Common myeloid progenitor, CD34-positive (primary cell): ENCODE results near the gene TIAM2.

ENCODE experiments used
- CTCF ChIA-PET: fragments of 350-600 bp; sonication (Branson Sonifier 250); formaldehyde crosslinking; loops from one replicate; lab custom pipeline; 2021; ENCODE audit warnings: antibody characterized with exemption; lab: Charles Lee
- POLR2A ChIA-PET: fragments of 350-600 bp; sonication (Branson Sonifier 250); formaldehyde crosslinking; loops from one replicate; lab custom pipeline; 2021; ENCODE audit warnings: antibody characterized with exemption; lab: Charles Lee
- DNase-seq, 3 donors: peaks; one replicate each; pipeline versions ENCODE4 v3.0.0 to v3.0.0-alpha.2; 2013
- H3K27ac ChIP-seq, 2 experiments: 1 replicate in 1 of 2; 2 replicates in 1 of 2; pipeline ENCODE4 v1.7.0; 2013; ENCODE audit warnings: inconsistent platforms in 2 of 2, low read length in 2 of 2, mild to moderate bottlenecking in 2 of 2, low read depth in 1 of 2, moderate library complexity in 1 of 2; ENCODE audit not compliant: severe bottlenecking in 2 of 2, insufficient read depth in 1 of 2, poor library complexity in 1 of 2
- H3K27me3 ChIP-seq, 5 experiments: replicated peaks in 2 of 5; 1 replicate in 3 of 5; 2 replicates in 2 of 5; pipeline versions ENCODE4 v1.6.1 to v1.7.0; 2013; ENCODE audit warnings: low read length in 4 of 5, mild to moderate bottlenecking in 2 of 5, moderate library complexity in 2 of 5, inconsistent platforms in 1 of 5; ENCODE audit not compliant: insufficient read depth in 5 of 5, control insufficient read depth in 4 of 5
- H3K36me3 ChIP-seq, 4 experiments: 1 replicate in 2 of 4; 2 replicates in 2 of 4; pipeline versions ENCODE4 v1.6.1 to v1.7.0; 2013; ENCODE audit warnings: low read length in 3 of 4, control low read depth in 1 of 4, mild to moderate bottlenecking in 1 of 4; ENCODE audit not compliant: control insufficient read depth in 4 of 4, insufficient read depth in 4 of 4
- H3K4me1 ChIP-seq, 4 experiments: 1 replicate in 3 of 4; 2 replicates in 1 of 4; pipeline versions ENCODE4 v1.6.1 to v1.7.1; 2013; ENCODE audit warnings: low read length in 3 of 4, mild to moderate bottlenecking in 3 of 4, control low read depth in 1 of 4, inconsistent platforms in 1 of 4, moderate library complexity in 1 of 4; ENCODE audit not compliant: control insufficient read depth in 4 of 4, insufficient read depth in 4 of 4; ENCODE audit errors: control extremely low read depth in 1 of 4
- H3K4me3 ChIP-seq, 7 experiments: 1 replicate in 4 of 7; 2 replicates in 3 of 7; pipeline versions ENCODE4 v1.5.1 to v1.7.0; 2013; ENCODE audit warnings: mild to moderate bottlenecking in 7 of 7, low read length in 6 of 7, moderate library complexity in 6 of 7, inconsistent platforms in 2 of 7, low read depth in 2 of 7, control low read depth in 1 of 7; ENCODE audit not compliant: insufficient read depth in 4 of 7, control insufficient read depth in 1 of 7; ENCODE audit errors: extremely low read depth in 1 of 7
- H3K9me3 ChIP-seq, 5 experiments: 1 replicate in 4 of 5; 2 replicates in 1 of 5; pipeline versions ENCODE4 v1.6.1 to v1.7.1; 2013; ENCODE audit warnings: low read length in 4 of 5, mild to moderate bottlenecking in 2 of 5, inconsistent platforms in 1 of 5, low read depth in 1 of 5, moderate library complexity in 1 of 5; ENCODE audit not compliant: control insufficient read depth in 4 of 5, insufficient read depth in 2 of 5; ENCODE audit errors: control extremely low read depth in 1 of 5
- WGBS: methylation state at CpG from one replicate; pipeline ENCODE4 v1.1.5; 2013; ENCODE audit not compliant: insufficient coverage; 5-methylcytosine and 5-hydroxymethylcytosine counted together

Gene TIAM2

DNA sequence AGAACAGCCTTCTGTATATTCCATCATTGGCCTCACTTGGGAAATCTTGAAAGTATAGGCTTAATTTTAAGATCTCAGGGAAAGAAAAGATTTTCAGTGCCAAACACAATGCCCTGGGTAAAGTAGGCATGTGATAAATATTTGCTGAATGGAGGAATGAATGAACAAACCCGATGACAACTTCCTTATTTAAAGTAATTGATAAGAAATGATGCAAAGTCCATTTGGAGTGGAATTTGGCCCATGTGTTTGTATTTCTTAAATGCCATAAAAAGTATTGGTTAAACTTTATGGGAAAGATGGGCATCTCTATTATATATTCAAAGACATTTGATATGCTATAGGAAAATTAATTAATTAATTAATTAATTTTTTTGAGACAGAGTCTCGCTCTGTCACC lies 3.7 kb downstream of the TIAM2 start:
- Histone ChIP-seq H3K36me3 (no peaks in the 10 kb centered on the region), H3K27me3 (peaks cover 0 to 40% (median 11%) of the 10 kb centered on the region in 5 experiments), H3K4me1 (peaks cover 2 to 18% (median 11%) of the 10 kb centered on the region in 4 experiments), H3K9me3 (no peaks in the 10 kb centered on the region), H3K4me3 (no peak overlapping the region), H3K27ac (no peak overlapping the region)
- CTCF ChIA-PET: no interaction called here
- WGBS: no CpG with 5 or more reads among the region's 2 CpGs
- DNase-seq: no peak
- POLR2A ChIA-PET: no interaction called here

DNA sequence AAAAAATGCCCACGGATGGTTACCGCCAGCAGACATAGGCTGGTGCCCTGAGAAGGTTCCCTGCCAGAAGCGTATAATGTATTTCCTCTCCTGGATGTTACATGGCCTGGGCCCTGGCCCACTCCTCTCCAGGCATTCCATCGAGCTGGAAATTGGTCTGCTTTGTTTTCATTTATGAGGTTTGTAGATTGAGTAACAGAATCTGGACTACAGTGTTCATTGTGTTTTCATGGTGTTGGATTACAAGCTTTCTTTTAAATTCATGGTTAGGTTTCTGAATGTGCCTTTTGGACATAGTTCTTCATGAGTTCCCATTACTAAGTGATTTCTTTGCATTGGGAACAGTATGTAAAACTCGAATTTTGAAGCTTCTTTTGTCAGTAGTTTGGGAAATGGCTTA lies 6.4 kb downstream of the TIAM2 start:
- Histone ChIP-seq H3K9me3 (no peaks in the 10 kb centered on the region), H3K27ac (no peak overlapping the region), H3K4me3 (no peak overlapping the region), H3K36me3 (peaks cover 0 to 2% (median 0%) of the 10 kb centered on the region in 4 experiments), H3K4me1 (peaks cover 0 to 8% (median 0%) of the 10 kb centered on the region in 4 experiments), H3K27me3 (peaks cover 0 to 21% (median 7%) of the 10 kb centered on the region in 5 experiments)
- POLR2A ChIA-PET: no interaction called here
- 100% methylated on average over 4 of the region's 5 CpGs for WGBS
- no peak for DNase-seq
- CTCF ChIA-PET: interaction anchor here (1.5 kb wide), 1 partner anchor 9 kb away, joined by 3 read pairs; no protein-coding TSS in a partner anchor

DNA sequence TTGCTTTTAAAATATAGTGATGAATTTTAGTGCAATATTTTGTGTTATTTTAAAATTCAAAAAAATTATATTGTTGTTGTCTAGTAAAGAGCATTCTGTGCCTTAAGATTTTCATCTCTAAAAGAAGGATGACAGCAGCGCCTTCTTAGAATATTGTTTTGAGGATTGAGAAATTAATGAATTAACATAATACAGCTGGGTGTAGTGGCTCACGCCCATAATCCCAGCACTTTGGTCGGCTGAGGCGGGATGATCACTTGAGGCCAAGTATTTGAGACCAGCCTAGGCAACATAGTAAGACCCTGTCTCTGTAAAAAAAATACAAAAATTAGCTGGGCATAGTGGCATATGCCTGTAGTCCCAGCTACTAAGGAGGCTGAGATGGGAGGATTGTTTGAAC lies 6.8 kb downstream of the TIAM2 start:
- peaks cover 0 to 8% (median 0%) of the 10 kb centered on the region in 4 experiments for H3K4me1 ChIP-seq
- H3K36me3 ChIP-seq: peaks cover 0 to 2% (median 0%) of the 10 kb centered on the region in 4 experiments
- peaks cover 0 to 17% (median 5%) of the 10 kb centered on the region in 5 experiments for H3K27me3 ChIP-seq
- no peak for DNase-seq
- no peaks in the 10 kb centered on the region for H3K9me3 ChIP-seq
- no peak overlapping the region for H3K27ac ChIP-seq
- ChIA-PET CTCF (interaction anchor here (1.0 to 1.5 kb wide), 3 partner anchors 8 to 17 kb away, joined by 3 to 4 read pairs (median 3); no protein-coding TSS in a partner anchor), POLR2A (no interaction called here)
- H3K4me3 ChIP-seq: no peak overlapping the region
- 100% methylated on average over 3 of the region's 4 CpGs for WGBS

DNA sequence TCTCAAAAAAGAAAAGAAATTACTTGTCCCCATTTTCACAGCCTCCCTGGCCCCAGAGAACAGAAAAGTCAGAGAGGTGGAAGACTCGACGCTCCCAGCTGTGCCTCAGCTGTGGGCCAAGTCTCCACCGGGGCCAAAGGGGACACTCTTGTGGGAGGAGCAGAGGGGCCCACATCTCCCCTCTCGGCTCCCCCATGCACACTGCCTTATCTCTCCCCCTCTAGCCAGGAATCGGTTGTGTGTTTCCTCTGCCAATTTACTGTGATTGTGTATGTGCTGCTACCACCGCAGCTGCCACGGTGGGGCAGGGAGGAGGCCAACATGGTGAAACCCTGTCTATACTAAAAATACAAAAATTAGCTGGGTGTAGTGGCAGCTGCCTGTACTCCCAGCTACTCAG lies 8.4 kb downstream of the TIAM2 start:
- WGBS: 100% methylated on average over 6 of the region's 7 CpGs
- CTCF ChIA-PET: no interaction called here
- Histone ChIP-seq H3K4me1 (peaks cover 0 to 8% (median 0%) of the 10 kb centered on the region in 4 experiments), H3K4me3 (no peak overlapping the region), H3K27me3 (peaks cover 0 to 4% (median 0%) of the 10 kb centered on the region in 5 experiments), H3K27ac (no peak overlapping the region), H3K36me3 (peaks cover 0 to 2% (median 0%) of the 10 kb centered on the region in 4 experiments), H3K9me3 (no peaks in the 10 kb centered on the region)
- POLR2A ChIA-PET: interaction anchor here (0.6 kb wide), 1 partner anchor 21 kb away, joined by 3 read pairs; no protein-coding TSS in a partner anchor
- peak in 1 of 3 donors; percentile 31 for DNase-seq

DNA sequence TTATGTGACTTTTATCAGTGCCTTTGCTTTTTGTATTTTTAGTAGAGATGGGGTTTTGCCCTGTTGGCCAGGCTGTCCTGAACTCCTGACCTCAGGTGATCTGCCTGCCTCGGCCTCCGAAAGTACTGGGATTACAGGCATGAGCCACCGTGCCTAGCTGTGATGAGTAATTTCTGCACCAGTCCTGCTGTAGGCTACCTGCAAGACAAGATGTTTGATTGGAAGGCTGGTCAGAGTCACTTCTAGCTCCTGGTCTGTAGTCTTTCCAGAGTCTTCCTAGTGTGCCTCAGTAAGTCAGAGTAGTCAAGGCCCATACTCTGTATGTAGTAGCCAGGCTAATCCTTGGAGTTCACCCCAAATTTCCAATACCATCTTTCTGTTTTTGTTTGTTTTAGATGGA lies 8.9 kb downstream of the TIAM2 start:
- DNase-seq: no peak
- Histone ChIP-seq H3K4me3 (no peak overlapping the region), H3K36me3 (peaks cover 0 to 2% (median 0%) of the 10 kb centered on the region in 4 experiments), H3K27ac (no peak overlapping the region), H3K4me1 (peaks cover 0 to 8% (median 0%) of the 10 kb centered on the region in 4 experiments), H3K9me3 (no peaks in the 10 kb centered on the region), H3K27me3 (no peaks in the 10 kb centered on the region)
- 100% methylated on average over 2 of the region's 3 CpGs for WGBS
- ChIA-PET POLR2A (interaction anchor here (0.6 kb wide), 1 partner anchor 21 kb away, joined by 3 read pairs; no protein-coding TSS in a partner anchor), CTCF (interaction anchor here (1.5 kb wide), 1 partner anchor 46 kb away, joined by 3 read pairs; no protein-coding TSS in a partner anchor)

DNA sequence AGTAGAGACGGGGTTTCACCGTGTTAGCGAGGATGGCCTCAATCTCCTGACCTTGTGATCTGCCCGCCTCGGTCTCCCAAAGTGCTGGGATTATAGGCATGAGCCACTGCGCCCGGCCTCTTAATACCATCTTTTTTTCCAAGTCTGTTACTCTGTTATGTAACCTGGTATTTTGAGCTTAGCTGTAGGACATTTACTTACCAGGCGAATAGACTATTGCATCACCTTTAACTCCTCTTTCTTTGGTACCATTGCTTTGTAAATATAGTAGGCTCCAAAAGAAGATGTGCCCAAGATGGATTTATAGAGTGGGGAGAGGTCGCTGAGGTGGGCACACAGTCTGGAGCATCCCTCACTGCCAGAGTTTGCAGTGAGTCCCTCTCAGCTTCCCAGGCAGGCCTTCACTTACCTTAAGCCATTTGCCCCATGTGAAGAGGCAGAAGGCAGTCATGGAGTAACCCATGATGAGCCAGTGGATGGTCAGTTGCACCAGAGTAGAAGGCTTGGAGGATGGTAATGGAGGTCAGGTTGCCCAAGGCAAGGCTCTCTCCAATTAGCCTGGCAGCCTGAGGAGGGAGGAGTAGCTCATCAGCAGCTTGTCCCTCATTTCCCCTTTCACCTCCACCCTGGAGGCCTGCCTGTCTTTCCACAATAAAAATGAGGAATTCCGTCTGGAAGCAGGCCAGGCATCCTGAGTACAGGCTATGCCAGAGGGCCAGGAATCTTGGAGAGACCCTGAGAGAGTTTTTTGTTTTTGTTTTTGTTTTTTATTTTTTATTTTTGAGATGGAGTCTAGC lies 9.7 kb downstream of the TIAM2 start:
- H3K9me3 ChIP-seq: no peaks in the 10 kb centered on the region
- no peaks in the 10 kb centered on the region for H3K27me3 ChIP-seq
- CTCF ChIA-PET: interaction anchor here (0.9 to 1.5 kb wide), 3 partner anchors 12 to 77 kb away, joined by 3 to 7 read pairs (median 3); no protein-coding TSS in a partner anchor
- no peak for DNase-seq
- POLR2A ChIA-PET: no interaction called here
- H3K4me1 ChIP-seq: peaks cover 0 to 8% (median 0%) of the 10 kb centered on the region in 4 experiments
- H3K36me3 ChIP-seq: peaks cover 0 to 2% (median 0%) of the 10 kb centered on the region in 4 experiments
- WGBS: 98% methylated on average over 4 of the region's 10 CpGs
- H3K27ac ChIP-seq: no peak overlapping the region
- no peak overlapping the region for H3K4me3 ChIP-seq

DNA sequence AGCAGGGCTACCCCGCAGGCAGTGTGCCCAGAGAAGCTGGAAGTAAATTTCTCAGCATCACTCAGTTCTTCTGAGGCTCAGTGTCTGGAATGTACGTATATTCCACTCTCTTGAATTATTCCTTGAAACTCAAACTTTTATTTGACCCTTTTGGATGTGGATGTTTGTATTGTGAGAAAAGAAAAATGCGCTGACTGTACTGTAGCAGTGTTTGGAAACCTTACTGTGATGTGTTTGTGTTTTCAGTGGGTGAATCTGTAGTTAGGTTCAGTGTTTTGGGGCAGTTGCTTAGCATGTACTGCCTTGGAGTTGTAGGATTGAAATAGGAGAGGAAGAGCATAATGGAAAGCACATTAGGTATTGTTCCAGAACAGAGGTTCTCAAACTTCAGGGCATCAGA lies 13.5 kb downstream of the TIAM2 start:
- peaks cover 0 to 2% (median 0%) of the 10 kb centered on the region in 4 experiments for H3K36me3 ChIP-seq
- DNase-seq: no peak
- WGBS: no CpG with 5 or more reads among the region's 3 CpGs
- H3K27ac ChIP-seq: no peak overlapping the region
- ChIA-PET POLR2A (no interaction called here), CTCF (no interaction called here)
- H3K4me1 ChIP-seq: peaks cover 0 to 5% (median 0%) of the 10 kb centered on the region in 4 experiments
- no peak overlapping the region for H3K4me3 ChIP-seq
- no peaks in the 10 kb centered on the region for H3K27me3 ChIP-seq
- no peaks in the 10 kb centered on the region for H3K9me3 ChIP-seq
